ENCODE measurements around the gene FA2H. TPM values are rescaled to one million over a fixed set of nuclear protein-coding genes. Genes with fewer than 3 reads are reported as not detected.

FA2H gene
- total and polyA plus RNA-seq, 12 donors = 0.17 to 6.1 (median 0.33) TPM; not detected in 5

DNA sequence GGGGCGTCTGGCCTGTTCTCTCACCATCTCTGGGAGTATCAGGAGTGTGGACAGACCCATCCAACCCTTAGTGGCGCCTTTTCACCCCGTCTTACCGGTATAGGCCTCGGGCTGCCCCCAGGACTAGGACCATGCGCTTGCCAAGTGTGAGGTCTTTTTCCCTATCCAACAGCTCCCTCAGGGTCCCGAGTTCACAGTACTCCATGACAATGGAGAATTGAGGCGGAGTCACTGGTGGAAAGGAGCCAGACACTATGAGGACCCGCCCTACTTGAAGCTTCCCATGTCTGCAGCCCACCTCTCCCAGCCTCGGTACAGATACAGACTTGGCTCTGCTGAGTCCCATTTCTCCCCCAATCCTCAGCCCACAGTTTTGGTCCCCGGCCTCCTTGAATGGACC lies 92.1 kb downstream of the FA2H start:
- peak in 1 of 7 donors; percentile 42 for DNase-seq
- Histone ChIP-seq H3K27ac (no peak overlapping the region), H3K36me3 (replicated peaks in 1 of 2) (peaks cover 0 to 24% of the 10 kb centered on the region in 2 donors), H3K4me3 (no peak overlapping the region), H3K9me3 (replicated peaks in 1 of 3) (no peaks in the 10 kb centered on the region), H3K27me3 (no peaks in the 10 kb centered on the region), H3K4me1 (replicated peaks in 1 of 2) (no peaks in the 10 kb centered on the region)
- no peak for TF ChIP-seq POLR2A (IDR thresholded peaks at IDR 0.05)
- TF ChIP-seq, protein P1, sequence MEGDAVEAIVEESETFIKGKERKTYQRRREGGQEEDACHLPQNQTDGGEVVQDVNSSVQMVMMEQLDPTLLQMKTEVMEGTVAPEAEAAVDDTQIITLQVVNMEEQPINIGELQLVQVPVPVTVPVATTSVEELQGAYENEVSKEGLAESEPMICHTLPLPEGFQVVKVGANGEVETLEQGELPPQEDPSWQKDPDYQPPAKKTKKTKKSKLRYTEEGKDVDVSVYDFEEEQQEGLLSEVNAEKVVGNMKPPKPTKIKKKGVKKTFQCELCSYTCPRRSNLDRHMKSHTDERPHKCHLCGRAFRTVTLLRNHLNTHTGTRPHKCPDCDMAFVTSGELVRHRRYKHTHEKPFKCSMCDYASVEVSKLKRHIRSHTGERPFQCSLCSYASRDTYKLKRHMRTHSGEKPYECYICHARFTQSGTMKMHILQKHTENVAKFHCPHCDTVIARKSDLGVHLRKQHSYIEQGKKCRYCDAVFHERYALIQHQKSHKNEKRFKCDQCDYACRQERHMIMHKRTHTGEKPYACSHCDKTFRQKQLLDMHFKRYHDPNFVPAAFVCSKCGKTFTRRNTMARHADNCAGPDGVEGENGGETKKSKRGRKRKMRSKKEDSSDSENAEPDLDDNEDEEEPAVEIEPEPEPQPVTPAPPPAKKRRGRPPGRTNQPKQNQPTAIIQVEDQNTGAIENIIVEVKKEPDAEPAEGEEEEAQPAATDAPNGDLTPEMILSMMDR (IDR thresholded peaks at IDR 0.05) = no peak
- 82 to 91% (median 88%) methylated on average over 11 of the region's 11 CpGs for WGBS, 4 donors
- intact Hi-C loops (cut with DNase I) = no loop called here

DNA sequence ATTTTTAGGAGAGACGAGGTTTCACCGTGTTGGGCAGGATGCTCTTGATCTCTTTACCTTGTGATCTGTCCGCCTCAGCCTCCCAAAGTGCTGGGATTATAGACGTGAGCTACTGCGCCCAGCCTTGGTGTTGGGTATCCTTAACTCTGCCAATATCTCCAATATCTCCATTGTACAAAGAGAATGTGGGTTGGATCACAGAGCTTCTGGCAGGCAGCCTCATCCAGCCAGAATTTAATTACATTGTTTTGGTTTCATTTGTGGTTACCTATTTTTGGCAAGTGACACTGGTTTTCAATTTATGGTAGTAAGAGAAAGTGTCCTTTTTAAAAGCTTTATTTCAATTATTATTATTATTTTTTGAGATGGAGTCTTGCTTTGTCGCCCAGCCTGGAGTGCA lies 93.9 kb downstream of the FA2H start:
- intact Hi-C loops (cut with DNase I) = no loop called here
- H3K27ac ChIP-seq = no peak overlapping the region
- WGBS, 4 donors = 92 to 95% (median 93%) methylated on average over 6 of the region's 6 CpGs
- H3K36me3 ChIP-seq (replicated peaks in 1 of 2) = peaks cover 0 to 41% of the 10 kb centered on the region in 2 donors
- no peaks in the 10 kb centered on the region for H3K9me3 ChIP-seq (replicated peaks in 1 of 3)
- DNase-seq = no peak
- H3K4me3 ChIP-seq = no peak overlapping the region
- H3K27me3 ChIP-seq = no peaks in the 10 kb centered on the region
- no peaks in the 10 kb centered on the region for H3K4me1 ChIP-seq (replicated peaks in 1 of 2)
- TF ChIP-seq POLR2A (IDR thresholded peaks at IDR 0.05) = no peak
- TF ChIP-seq, protein P1 (IDR thresholded peaks at IDR 0.05) = no peak

DNA sequence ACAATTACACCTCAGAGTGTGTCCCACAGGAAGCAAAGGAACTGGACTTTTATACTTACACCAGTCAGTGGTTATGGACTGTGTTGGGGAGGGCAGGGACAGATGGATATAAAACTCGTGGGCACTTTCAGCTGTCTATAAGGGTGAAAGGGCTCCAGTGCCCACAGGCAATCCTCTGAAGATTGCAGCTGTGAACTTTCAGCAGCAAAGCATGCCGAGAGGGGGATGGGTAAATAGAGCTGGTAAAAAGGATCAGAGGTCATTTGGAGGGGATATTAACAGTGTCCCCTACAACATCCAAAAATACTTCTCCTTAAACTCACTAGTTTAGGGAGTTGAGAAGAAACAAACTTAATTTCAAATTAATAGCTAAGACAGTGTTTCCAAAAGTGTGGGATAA lies 94.6 kb downstream of the FA2H start:
- TF ChIP-seq, protein P1 (IDR thresholded peaks at IDR 0.05) = no peak
- no peak for TF ChIP-seq POLR2A (IDR thresholded peaks at IDR 0.05)
- 46 to 55% (median 51%) methylated on average over 2 of the region's 2 CpGs for WGBS, 4 donors

DNA sequence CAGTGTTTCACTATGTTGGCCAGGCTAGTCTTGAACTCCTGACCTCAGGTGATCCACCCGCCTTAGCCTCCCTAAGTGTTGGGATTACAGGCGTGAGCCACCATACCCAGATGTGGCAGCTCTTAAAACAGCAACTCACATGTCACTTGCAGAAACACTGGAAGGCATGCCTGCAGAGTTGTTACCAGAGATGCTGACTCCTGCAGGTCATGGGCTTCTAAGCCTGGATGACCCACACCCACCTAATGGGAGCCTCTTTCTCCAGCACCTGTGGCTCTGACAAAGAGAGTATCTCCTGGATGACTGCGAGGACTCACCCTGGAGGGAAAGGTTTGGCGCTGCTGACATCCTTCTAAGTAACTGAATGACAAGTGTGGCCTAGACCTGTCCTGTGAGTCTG lies 96.8 kb downstream of the FA2H start:
- Histone ChIP-seq H3K27me3 (no peaks in the 10 kb centered on the region), H3K36me3 (replicated peaks in 1 of 2) (peaks cover 0 to 51% of the 10 kb centered on the region in 2 donors), H3K4me1 (replicated peaks in 1 of 2) (no peaks in the 10 kb centered on the region), H3K4me3 (no peak overlapping the region), H3K9me3 (replicated peaks in 1 of 3) (no peaks in the 10 kb centered on the region), H3K27ac (no peak overlapping the region)
- DNase-seq = no peak
- TF ChIP-seq, protein P1 (IDR thresholded peaks at IDR 0.05) = no peak
- TF ChIP-seq POLR2A (IDR thresholded peaks at IDR 0.05) = no peak
- 94 to 100% (median 96%) methylated on average over 2 to 4 of the region's 4 CpGs for WGBS, 4 donors
- intact Hi-C loops (cut with DNase I) = no loop called here

More for the DNA sequence above, 94.6 kb downstream of the FA2H start:
- H3K27me3 ChIP-seq = no peaks in the 10 kb centered on the region
- intact Hi-C loops (cut with DNase I) = no loop called here
- H3K9me3 ChIP-seq (replicated peaks in 1 of 3) = no peaks in the 10 kb centered on the region
- no peak for DNase-seq
- no peak overlapping the region for H3K4me3 ChIP-seq
- peaks cover 0 to 43% of the 10 kb centered on the region in 2 donors for H3K36me3 ChIP-seq (replicated peaks in 1 of 2)
- no peaks in the 10 kb centered on the region for H3K4me1 ChIP-seq (replicated peaks in 1 of 2)
- no peak overlapping the region for H3K27ac ChIP-seq
